ENCODE results near the gene MYOF.

The MYOF gene

DNA sequence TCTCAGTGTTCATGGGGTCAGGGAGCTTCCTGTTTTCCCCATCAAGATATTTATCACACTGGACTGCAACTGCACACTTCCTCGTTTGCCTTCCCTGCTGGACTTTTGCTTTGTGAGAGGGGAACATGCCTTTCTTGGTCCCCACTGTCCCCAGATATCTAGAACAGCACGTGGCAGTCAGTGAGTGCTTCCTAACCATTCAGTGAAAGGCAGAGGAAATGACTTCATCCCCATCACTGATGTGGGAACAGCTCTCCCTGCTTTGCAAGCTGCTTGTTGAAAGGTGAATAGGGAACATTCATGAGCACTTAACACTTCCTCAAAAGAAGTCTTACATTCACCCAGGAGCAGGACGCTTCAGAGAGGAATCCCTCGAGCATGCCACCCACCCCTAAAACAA lies 135.4 kb downstream of the MYOF start:
- DNase-seq (ENCODE audit: low read depth, low spot score): no peak
- no peak overlapping the region for H3K4me3 ChIP-seq (ENCODE audit: low read length)
- no peaks in the 10 kb centered on the region for H3K27me3 ChIP-seq (ENCODE audit: control insufficient read depth, insufficient read depth, low read length)
- H3K4me1 ChIP-seq (ENCODE audit: control insufficient read depth, insufficient read depth, low read length): no peaks in the 10 kb centered on the region
- H3K27ac ChIP-seq (ENCODE audit: low read length): no peak overlapping the region
- WGBS (ENCODE audit: insufficient coverage, insufficient read length): no CpG with 5 or more reads among the region's 4 CpGs
- no peaks in the 10 kb centered on the region for H3K9me3 ChIP-seq (ENCODE audit: control insufficient read depth, insufficient read depth, low read length)
- H3K36me3 ChIP-seq (ENCODE audit: control insufficient read depth, insufficient read depth, low read length): no peaks in the 10 kb centered on the region

DNA sequence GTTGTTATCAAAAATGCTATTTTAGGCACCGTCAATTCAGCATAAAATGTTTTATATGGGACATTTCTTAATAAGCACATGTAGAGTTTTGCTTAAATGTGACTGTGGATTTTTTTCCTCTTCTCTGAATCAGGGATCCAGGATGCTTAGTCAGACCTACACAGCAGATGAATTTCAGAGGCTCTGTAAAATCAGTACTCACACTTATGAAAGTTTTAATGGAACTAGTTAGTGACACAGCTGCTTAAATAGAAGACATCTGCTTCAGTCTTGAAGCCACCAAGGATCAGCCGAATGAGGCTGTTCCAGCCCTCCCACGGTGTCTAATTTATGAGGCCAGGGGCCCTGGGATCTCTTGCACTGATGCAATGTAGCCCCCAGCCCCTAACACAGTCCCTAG lies 136.0 kb downstream of the MYOF start:
- H3K4me3 ChIP-seq (ENCODE audit: low read length): no peak overlapping the region
- no CpG with 5 or more reads among the region's 3 CpGs for WGBS (ENCODE audit: insufficient coverage, insufficient read length)
- no peaks in the 10 kb centered on the region for H3K27me3 ChIP-seq (ENCODE audit: control insufficient read depth, insufficient read depth, low read length)
- DNase-seq (ENCODE audit: low read depth, low spot score): no peak
- no peaks in the 10 kb centered on the region for H3K36me3 ChIP-seq (ENCODE audit: control insufficient read depth, insufficient read depth, low read length)
- no peaks in the 10 kb centered on the region for H3K9me3 ChIP-seq (ENCODE audit: control insufficient read depth, insufficient read depth, low read length)
- H3K27ac ChIP-seq (ENCODE audit: low read length): no peak overlapping the region
- H3K4me1 ChIP-seq (ENCODE audit: control insufficient read depth, insufficient read depth, low read length): no peaks in the 10 kb centered on the region

DNA sequence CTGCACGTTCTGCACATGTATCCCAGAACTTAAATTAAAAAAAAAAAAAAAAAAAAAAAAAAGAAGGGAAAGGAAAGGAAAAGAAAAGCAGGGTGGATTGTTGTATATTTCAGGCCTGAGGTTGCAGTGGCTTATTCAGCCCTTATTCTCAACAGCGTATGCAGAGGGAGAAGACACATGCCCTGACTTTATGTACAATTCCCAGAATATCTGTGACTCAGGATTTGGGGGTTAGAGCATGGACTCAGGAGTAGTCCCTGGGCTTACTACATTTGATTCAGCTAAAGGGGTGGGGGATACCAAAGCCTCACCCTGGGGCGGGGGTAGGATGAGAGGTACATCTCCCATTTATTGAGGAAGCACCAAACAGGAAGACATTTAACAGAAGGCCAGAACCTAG lies 137.4 kb downstream of the MYOF start:
- no peak for DNase-seq (ENCODE audit: low read depth, low spot score)
- Histone ChIP-seq H3K36me3 (ENCODE audit: control insufficient read depth, insufficient read depth, low read length) (no peaks in the 10 kb centered on the region), H3K27ac (ENCODE audit: low read length) (no peak overlapping the region), H3K9me3 (ENCODE audit: control insufficient read depth, insufficient read depth, low read length) (no peaks in the 10 kb centered on the region), H3K4me1 (ENCODE audit: control insufficient read depth, insufficient read depth, low read length) (no peaks in the 10 kb centered on the region), H3K4me3 (ENCODE audit: low read length) (no peak overlapping the region), H3K27me3 (ENCODE audit: control insufficient read depth, insufficient read depth, low read length) (no peaks in the 10 kb centered on the region)
- WGBS (ENCODE audit: insufficient coverage, insufficient read length): no CpG with 5 or more reads among the region's 3 CpGs

DNA sequence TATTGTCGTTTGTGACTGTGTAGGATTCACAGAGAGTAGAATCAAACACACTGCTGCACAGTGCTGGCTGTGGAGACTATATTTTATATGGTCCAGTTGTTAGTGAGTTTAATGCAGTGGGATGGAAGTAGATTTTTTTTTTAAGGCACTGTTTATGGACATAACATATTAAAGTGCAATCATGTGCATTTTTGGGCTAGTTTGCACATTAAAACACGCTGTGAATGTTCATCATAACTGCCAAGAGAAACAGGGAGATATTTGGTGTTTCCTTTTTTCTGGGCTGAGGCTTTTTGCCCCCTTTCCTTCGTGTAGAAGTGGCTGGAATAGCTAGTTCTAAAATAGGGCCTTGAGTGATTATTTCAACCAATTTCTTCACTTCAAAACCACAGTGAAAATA lies 139.2 kb downstream of the MYOF start:
- no peaks in the 10 kb centered on the region for H3K9me3 ChIP-seq (ENCODE audit: control insufficient read depth, insufficient read depth, low read length)
- no CpG with 5 or more reads among the region's 3 CpGs for WGBS (ENCODE audit: insufficient coverage, insufficient read length)
- H3K36me3 ChIP-seq (ENCODE audit: control insufficient read depth, insufficient read depth, low read length): no peaks in the 10 kb centered on the region
- no peak overlapping the region for H3K4me3 ChIP-seq (ENCODE audit: low read length)
- no peaks in the 10 kb centered on the region for H3K27me3 ChIP-seq (ENCODE audit: control insufficient read depth, insufficient read depth, low read length)
- no peak for DNase-seq (ENCODE audit: low read depth, low spot score)
- no peaks in the 10 kb centered on the region for H3K4me1 ChIP-seq (ENCODE audit: control insufficient read depth, insufficient read depth, low read length)
- H3K27ac ChIP-seq (ENCODE audit: low read length): no peak overlapping the region

DNA sequence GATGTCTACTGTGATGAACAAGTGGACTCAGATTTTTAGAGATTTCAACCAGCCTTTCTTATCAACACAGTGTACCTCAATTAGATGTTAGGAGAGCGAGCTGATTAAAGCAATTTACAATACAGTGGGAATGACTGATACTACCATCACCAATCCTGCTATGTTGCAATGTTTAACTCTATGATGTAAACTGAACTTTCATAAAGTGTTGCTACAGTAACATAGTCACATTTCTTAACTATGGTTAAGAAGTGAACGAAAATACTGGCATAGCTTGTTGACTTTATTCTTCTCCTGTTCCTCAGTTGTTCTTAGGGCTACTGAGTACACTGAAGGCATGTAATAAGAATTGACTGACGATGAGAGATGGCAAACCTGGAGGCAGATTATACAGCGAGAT lies 139.8 kb downstream of the MYOF start:
- no peaks in the 10 kb centered on the region for H3K27me3 ChIP-seq (ENCODE audit: control insufficient read depth, insufficient read depth, low read length)
- H3K4me3 ChIP-seq (ENCODE audit: low read length): no peak overlapping the region
- WGBS (ENCODE audit: insufficient coverage, insufficient read length): no CpG with 5 or more reads among the region's 4 CpGs
- H3K36me3 ChIP-seq (ENCODE audit: control insufficient read depth, insufficient read depth, low read length): no peaks in the 10 kb centered on the region
- no peak overlapping the region for H3K27ac ChIP-seq (ENCODE audit: low read length)
- no peaks in the 10 kb centered on the region for H3K4me1 ChIP-seq (ENCODE audit: control insufficient read depth, insufficient read depth, low read length)
- DNase-seq (ENCODE audit: low read depth, low spot score): no peak
- H3K9me3 ChIP-seq (ENCODE audit: control insufficient read depth, insufficient read depth, low read length): no peaks in the 10 kb centered on the region

DNA sequence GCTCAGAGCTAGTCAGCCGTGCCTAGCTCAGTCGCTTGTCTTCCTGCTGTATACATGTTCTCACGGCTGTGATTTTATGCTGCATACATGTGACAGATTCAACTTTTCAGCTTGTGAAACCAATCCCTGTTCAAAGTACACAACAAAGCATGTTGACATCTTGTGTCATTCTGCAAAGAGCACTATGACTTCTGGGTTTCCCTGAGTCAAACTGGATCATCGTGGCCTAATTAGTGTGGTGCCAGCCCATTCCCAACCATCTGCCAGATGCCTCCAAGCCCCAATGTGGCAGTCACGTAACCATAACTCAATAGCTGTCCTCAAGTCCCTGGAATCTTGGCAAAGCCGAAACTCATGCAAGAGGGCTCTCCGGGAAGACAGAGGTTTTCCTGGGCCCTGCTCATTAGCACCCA lies 144.8 kb downstream of the MYOF start:
- Histone ChIP-seq H3K36me3 (ENCODE audit: control insufficient read depth, insufficient read depth, low read length) (no peaks in the 10 kb centered on the region), H3K27ac (ENCODE audit: low read length) (no peak overlapping the region), H3K4me3 (ENCODE audit: low read length) (no peak overlapping the region), H3K27me3 (ENCODE audit: control insufficient read depth, insufficient read depth, low read length) (no peaks in the 10 kb centered on the region), H3K9me3 (ENCODE audit: control insufficient read depth, insufficient read depth, low read length) (no peaks in the 10 kb centered on the region), H3K4me1 (ENCODE audit: control insufficient read depth, insufficient read depth, low read length) (peaks cover 1% of the 10 kb centered on the region; the same call in 1 of the 2 replicates)
- no CpG with 5 or more reads among the region's 7 CpGs for WGBS (ENCODE audit: insufficient coverage, insufficient read length)
- no peak for DNase-seq (ENCODE audit: low read depth, low spot score)

DNA sequence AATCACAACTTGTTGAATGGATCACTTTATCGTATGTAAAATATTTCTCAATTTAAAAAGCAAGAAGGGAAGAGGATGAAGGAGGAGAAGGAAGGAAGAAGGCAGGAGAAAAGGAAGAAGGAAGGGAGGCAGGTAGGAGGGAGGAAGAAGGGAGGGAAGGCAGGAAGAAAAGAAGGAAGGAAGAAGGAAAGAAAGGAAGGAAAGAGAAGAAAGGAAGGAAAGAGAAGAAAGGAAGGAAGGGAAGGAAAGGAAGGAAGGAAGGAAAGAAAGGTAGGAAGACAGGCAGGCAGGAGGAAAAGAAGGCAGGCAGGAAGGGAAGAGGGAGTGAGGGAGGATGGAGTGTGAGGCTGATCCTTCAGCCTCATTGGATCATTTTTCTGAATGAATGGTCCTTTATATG lies 145.5 kb downstream of the MYOF start:
- Histone ChIP-seq H3K9me3 (ENCODE audit: control insufficient read depth, insufficient read depth, low read length) (no peaks in the 10 kb centered on the region), H3K36me3 (ENCODE audit: control insufficient read depth, insufficient read depth, low read length) (no peaks in the 10 kb centered on the region), H3K27ac (ENCODE audit: low read length) (no peak overlapping the region), H3K4me3 (ENCODE audit: low read length) (no peak overlapping the region), H3K4me1 (ENCODE audit: control insufficient read depth, insufficient read depth, low read length) (peaks cover 1% of the 10 kb centered on the region; the same call in 1 of the 2 replicates), H3K27me3 (ENCODE audit: control insufficient read depth, insufficient read depth, low read length) (no peaks in the 10 kb centered on the region)
- DNase-seq (ENCODE audit: low read depth, low spot score): no peak
- no CpG with 5 or more reads among the region's 1 CpG for WGBS (ENCODE audit: insufficient coverage, insufficient read length)

DNA sequence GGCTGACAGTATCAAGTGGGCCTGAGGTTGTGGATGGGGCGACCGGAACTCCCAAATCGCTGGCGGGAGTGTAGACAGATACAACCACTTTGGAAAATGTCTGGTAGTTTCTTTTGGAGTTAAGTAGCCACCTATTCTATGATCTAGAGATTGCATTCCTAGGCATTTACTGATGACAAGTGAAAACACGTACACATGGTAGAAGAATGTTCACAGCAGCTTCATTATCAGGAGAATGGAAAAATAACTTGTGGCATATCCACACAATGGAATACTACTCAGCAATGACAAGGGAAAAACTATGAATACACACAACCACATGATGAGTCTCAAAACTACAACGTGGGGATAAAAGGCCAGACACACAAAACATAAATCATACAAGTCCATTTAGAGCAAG lies 146.0 kb downstream of the MYOF start:
- WGBS (ENCODE audit: insufficient coverage, insufficient read length): no CpG with 5 or more reads among the region's 6 CpGs
- no peak overlapping the region for H3K27ac ChIP-seq (ENCODE audit: low read length)
- no peaks in the 10 kb centered on the region for H3K9me3 ChIP-seq (ENCODE audit: control insufficient read depth, insufficient read depth, low read length)
- H3K36me3 ChIP-seq (ENCODE audit: control insufficient read depth, insufficient read depth, low read length): no peaks in the 10 kb centered on the region
- peaks cover 1% of the 10 kb centered on the region; the same call in 1 of the 2 replicates for H3K4me1 ChIP-seq (ENCODE audit: control insufficient read depth, insufficient read depth, low read length)
- H3K4me3 ChIP-seq (ENCODE audit: low read length): no peak overlapping the region
- H3K27me3 ChIP-seq (ENCODE audit: control insufficient read depth, insufficient read depth, low read length): no peaks in the 10 kb centered on the region
- no peak for DNase-seq (ENCODE audit: low read depth, low spot score)

DNA sequence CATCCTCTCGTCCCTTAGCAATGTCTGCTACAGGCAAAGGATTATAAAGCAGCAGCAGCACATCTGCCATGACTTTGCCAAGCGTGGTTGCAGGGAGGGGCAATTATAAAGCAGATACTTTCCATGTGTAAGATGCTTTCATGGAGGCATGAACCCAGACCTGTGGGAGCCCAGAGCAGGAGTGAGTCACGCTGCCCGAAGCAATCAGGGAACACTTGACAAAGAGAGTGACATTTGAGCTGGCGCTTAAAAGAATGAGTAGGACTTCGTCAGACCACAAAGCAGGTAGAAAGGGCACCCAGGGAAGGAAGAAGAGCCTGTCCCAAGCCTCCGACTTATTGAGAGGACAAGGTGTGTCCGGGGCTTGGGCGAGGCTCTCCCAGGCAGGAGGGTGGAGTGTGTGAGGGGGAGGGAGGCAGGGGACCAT lies 147.2 kb downstream of the MYOF start:
- WGBS (ENCODE audit: insufficient coverage, insufficient read length): no CpG with 5 or more reads among the region's 9 CpGs
- Histone ChIP-seq H3K27ac (ENCODE audit: low read length) (no peak overlapping the region), H3K27me3 (ENCODE audit: control insufficient read depth, insufficient read depth, low read length) (no peaks in the 10 kb centered on the region)

DNA sequence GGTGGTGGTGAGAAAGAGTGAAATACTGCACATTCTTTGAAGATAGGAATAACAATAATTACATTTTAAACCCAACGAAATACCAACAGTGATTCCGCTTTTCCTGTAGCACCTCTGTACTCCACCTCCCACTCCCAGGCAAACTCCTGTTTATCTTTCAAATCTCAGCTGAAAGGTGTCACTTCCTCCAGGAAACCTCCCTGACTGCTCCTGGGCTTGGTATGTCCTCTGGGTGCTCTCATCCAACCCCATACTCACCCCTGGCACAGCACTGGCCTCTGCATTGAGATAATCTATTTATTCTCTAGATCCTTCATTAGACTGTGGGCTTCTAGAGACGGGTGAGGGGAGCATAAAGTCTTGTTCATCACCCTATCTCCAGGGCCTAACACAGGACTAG lies 148.0 kb downstream of the MYOF start:
- WGBS (ENCODE audit: insufficient coverage, insufficient read length): no CpG with 5 or more reads among the region's 3 CpGs
- peaks cover 1% of the 10 kb centered on the region; the same call in 1 of the 2 replicates for H3K4me1 ChIP-seq (ENCODE audit: control insufficient read depth, insufficient read depth, low read length)
- H3K36me3 ChIP-seq (ENCODE audit: control insufficient read depth, insufficient read depth, low read length): no peaks in the 10 kb centered on the region
- no peak for DNase-seq (ENCODE audit: low read depth, low spot score)
- H3K4me3 ChIP-seq (ENCODE audit: low read length): no peak overlapping the region
- no peaks in the 10 kb centered on the region for H3K27me3 ChIP-seq (ENCODE audit: control insufficient read depth, insufficient read depth, low read length)
- H3K9me3 ChIP-seq (ENCODE audit: control insufficient read depth, insufficient read depth, low read length): no peaks in the 10 kb centered on the region
- H3K27ac ChIP-seq (ENCODE audit: low read length): no peak overlapping the region

More for the DNA sequence above, 147.2 kb downstream of the MYOF start:
- Histone ChIP-seq H3K4me1 (ENCODE audit: control insufficient read depth, insufficient read depth, low read length) (peaks cover 1% of the 10 kb centered on the region; the same call in 1 of the 2 replicates), H3K9me3 (ENCODE audit: control insufficient read depth, insufficient read depth, low read length) (no peaks in the 10 kb centered on the region), H3K4me3 (ENCODE audit: low read length) (no peak overlapping the region), H3K36me3 (ENCODE audit: control insufficient read depth, insufficient read depth, low read length) (no peaks in the 10 kb centered on the region)
- DNase-seq (ENCODE audit: low read depth, low spot score): no peak

DNA sequence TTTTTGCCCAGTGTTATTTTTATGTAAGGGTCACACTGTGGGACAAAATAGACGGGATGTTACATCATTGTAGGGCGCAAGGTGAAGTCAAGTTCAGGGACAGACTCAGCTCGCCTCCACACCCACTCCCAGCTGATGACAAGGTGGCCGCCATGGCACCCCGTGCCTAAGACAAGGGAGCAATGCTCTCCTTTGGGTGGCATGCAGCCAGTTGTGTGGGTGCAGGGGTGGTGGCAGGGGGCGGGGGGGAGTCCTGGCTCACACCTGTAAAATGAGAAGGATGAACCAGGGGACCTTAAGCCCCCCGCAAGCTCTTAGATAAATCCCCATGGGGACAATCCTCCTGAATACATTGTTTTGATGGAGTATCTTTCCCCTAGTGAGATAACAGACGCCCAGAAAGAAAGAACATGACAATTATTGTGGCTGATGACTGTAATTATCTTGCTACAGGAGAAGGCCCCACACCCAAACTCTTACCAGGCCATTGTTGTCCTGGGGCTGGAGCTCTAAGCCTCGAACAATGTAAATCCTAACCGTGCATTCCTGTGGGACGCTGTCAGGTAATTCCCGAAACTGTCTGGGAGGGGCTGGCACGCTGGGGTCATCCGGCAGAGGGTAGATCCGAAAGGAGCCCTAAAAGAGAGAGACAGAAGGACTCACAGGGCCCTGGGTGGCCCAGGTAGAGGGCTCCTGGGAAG lies 148.7 kb downstream of the MYOF start:
- no peak for DNase-seq (ENCODE audit: low read depth, low spot score)
- no peaks in the 10 kb centered on the region for H3K27me3 ChIP-seq (ENCODE audit: control insufficient read depth, insufficient read depth, low read length)
- no peaks in the 10 kb centered on the region for H3K36me3 ChIP-seq (ENCODE audit: control insufficient read depth, insufficient read depth, low read length)
- WGBS (ENCODE audit: insufficient coverage, insufficient read length): no CpG with 5 or more reads among the region's 15 CpGs
- no peak overlapping the region for H3K27ac ChIP-seq (ENCODE audit: low read length)
- H3K4me3 ChIP-seq (ENCODE audit: low read length): no peak overlapping the region
- H3K4me1 ChIP-seq (ENCODE audit: control insufficient read depth, insufficient read depth, low read length): peaks cover 1% of the 10 kb centered on the region; the same call in 1 of the 2 replicates
- no peaks in the 10 kb centered on the region for H3K9me3 ChIP-seq (ENCODE audit: control insufficient read depth, insufficient read depth, low read length)

All from iPS DF 6.9 (cell line).